Stimulated activated CD4-positive, alpha-beta T cell treated with anti-CD3 and anti-CD28 coated beads, TNF-alpha, amount 100 ng/mL, for 24 hours (primary cell): ENCODE results near the gene WDR70.
"Not testable (repeated sequence)": the region's sequence is repeated elsewhere in the genome, so short reads cannot be mapped to it uniquely, and the experiment has no call there.

Source experiments
- DNase-seq, 3 experiments: peaks; one replicate each; pipeline ENCODE4 v3.0.0-alpha.2; 2020; ENCODE audit warnings: low read depth in 3 of 3

WDR70 gene

GRCh38 chr5:37685211-37685610 is 306.1 kb downstream of the WDR70 start:
- no peak for DNase-seq

DNA sequence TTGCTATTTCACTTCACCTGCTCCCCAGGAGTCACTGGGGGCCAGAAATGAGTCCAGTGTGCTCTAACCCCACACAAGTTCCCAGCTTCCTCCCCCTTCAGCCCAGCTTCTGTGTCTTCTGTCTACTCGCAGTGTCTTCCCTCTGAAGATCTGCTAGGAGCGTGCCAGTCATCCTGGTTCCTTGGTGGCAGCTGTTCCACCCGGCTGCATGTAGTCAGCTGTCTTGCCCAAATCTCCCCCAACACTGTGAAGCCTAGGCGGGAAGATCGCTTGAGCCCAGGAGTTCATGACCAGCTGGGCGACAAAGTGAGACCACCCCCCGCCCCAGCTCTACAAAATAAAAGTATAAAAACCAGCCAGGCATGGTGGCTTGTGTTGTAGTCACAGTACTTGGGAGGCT is 306.7 kb downstream of the WDR70 start:
- no peak for DNase-seq

GRCh38 chr5:37688925-37689324 is 309.8 kb downstream of the WDR70 start:
- not testable (repeated sequence) for DNase-seq

DNA sequence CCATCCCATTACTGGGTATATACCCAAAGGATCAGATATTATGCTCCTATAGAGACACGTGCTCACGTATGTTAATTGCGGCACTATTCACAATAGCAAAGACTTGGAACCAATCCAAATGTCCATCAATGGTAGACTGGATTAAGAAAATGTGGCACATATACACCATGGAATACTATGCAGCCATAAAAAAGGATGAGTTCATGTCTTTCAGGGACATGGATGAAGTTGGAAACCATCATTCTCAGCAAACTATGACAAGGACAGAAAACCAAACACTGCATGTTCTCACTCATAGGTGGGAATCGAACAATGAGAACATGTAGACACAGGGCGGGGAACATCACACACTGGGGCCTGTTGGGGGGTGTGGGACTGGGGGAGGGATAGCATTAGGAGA is 315.2 kb downstream of the WDR70 start:
- not testable (repeated sequence) for DNase-seq

- DNase-seq, result no peak
Measured at GRCh38 chr5:37694867-37695266, 315.7 kb downstream of the WDR70 start.

- DNase-seq, result no peak
Measured at GRCh38 chr5:37695647-37696046, 316.5 kb downstream of the WDR70 start.

GRCh38 chr5:37696190-37697021 is 317.3 kb downstream of the WDR70 start:
- DNase-seq, result no peak

- no peak for DNase-seq
Measured at GRCh38 chr5:37701868-37702267, 322.8 kb downstream of the WDR70 start.

DNA sequence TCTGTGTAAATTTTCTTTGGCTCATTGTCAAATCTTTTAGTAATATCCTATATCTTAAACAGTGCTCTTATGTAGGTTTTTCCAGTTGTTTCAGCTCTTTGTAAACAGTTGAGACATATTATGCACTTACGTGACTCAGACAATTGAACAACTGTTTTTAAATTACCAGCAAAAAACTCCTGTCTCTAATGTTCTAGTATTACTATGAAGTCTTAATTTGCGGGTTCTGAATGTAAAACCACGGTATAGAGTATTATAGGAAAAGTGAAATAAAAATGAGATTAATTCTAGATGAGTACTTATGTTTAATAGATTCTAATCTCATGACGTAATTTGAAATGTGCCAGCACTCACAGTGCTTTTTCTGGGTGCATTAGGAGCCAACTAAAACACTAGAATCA is 324.7 kb downstream of the WDR70 start:
- no peak for DNase-seq

- DNase-seq, result no peak
Measured at GRCh38 chr5:37704406-37704805, 325.3 kb downstream of the WDR70 start.

DNA sequence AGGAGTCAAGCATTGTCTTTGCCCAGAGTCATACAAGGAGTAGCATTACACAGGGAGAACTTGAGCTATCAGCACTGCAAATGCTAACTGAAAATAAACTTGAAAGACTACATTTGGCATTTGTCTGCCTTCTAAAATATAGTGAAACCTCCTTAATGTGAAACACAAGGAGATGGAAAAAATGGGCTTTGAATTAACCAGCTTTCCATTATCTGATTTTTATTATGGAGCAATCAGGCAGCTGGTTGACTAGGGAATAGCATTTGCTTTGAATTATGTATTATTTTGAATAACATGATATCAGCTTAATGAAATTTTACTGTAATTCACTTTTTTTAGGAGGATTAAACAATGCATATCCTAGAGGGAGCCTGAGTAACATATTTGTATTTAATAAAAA is 329.9 kb downstream of the WDR70 start:
- no peak for DNase-seq

GRCh38 chr5:37710965-37711364 is 331.8 kb downstream of the WDR70 start:
- no peak for DNase-seq

GRCh38 chr5:37712750-37713149 is 333.6 kb downstream of the WDR70 start:
- no peak for DNase-seq

DNA sequence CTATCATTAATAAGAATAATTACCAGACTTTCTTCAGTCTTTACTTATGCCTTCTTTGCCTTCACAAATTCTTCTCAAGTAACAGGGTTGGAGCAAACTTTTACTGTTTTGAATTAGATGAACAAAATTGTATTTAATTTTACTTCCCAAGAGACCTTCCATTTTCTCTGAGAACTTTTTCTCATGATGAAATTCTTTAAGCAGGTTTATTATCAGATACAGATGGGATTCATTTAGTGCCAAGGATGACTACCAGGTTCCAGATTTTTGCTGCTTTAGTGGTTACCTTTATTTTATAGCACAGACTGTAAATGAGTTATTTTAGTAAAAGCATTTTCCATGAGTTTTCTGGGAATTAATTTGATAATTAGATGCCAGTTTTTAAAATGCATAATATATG is 335.6 kb downstream of the WDR70 start:
- DNase-seq, result no peak

DNA sequence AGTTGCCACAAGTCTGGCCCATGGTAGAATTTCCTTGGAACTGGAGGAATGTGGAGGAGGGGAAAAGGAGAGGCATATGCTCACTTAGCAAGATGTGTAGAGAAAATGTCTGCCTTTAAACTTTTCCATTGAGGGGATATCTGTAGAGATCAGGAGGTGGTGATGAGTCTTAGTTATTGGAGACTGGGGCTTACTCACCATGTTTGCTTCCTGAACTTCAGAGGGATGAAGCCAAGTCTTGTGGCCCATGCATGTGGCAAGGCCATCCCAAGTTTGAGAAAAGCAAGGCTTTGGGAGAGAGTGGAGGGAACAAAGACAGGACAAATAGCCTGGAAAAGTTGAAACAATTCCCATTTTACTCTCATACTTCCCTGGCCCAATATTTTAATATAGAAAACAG is 336.2 kb downstream of the WDR70 start:
- DNase-seq, result no peak

GRCh38 chr5:37715992-37716391 is 336.9 kb downstream of the WDR70 start:
- DNase-seq, result no peak

DNA sequence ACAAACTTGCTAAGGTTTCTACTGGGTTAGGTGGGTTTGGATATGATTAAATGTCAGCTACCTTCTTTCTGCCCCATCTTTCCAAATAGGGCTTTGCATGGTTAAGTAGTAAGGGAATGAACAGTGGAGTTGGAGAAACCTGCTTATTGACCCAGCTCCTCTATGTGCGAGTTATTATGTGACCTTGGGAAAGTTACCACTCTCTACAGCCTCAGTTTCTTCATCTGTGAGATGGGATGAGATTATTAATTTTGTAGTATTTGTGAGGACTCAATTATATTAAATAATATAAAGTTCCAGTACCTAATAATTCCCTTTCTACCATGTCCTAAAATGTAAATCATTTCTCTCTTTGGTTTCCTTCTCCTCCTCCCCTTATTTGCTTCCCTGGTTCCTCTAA is 337.3 kb downstream of the WDR70 start:
- DNase-seq, result no peak

DNA sequence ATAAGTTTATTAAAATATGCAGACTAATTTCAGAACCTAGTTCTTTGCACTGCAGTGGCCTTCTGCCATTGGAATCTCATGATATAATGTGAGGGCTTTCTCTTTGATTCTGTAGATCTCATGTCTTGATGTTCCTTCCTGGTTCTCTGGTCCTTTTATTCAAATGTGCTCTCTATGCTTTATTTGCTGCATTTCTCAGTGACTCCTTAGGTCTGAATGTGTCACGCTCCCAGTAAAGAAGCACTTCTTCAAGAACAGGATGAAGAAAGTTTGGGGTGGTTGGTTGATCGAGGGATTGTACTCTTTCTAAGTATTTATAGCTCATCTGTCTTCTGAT is 338.1 kb downstream of the WDR70 start:
- DNase-seq, result no peak

DNA sequence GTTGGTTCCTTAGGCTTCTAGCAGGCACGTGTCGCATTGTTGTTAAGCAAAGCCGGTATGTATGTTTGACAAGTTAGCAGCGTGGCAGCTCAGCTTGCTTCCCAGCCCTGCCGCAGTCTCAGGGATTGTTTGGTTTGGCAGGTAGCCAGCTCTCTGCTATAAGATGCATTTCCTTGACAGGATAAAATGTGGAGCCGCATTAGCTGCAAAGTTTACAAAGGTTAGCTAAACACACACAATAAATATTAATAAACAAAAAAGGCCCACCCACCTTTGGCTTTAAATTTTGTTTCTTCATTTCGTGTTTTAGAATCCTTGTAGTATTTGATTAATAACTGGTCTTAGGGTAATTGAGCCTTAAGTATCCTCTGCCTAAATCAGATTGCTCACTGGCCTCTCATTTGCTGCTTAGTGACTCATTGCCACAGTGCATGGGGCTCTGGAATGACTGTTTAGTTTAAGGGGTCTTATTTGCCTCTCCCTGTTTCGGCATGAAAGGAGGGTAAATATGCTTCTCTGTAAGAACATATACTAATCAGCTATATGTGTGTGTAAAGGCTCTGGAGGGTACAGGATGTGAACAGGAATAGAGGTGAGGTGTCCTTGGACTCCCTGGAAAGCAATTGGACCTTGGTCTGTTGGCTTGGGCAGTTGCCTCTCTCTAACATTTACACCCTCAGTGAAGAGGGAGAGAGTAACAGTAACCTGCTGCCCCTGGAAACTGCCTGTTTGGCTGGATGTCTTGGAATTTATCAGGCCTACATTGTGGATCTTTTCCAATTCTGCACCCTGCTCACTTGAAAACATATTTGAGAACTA is 338.7 kb downstream of the WDR70 start:
- no peak for DNase-seq

GRCh38 chr5:37720550-37720952 is 341.4 kb downstream of the WDR70 start:
- DNase-seq, result no peak

GRCh38 chr5:37721447-37721871 is 342.3 kb downstream of the WDR70 start:
- peak in 1 of 3 experiments; percentile 11 for DNase-seq

GRCh38 chr5:37722236-37723161 is 343.4 kb downstream of the WDR70 start:
- peak; percentile 10 to 17 (median 13) for DNase-seq
